Parathyroid adenoma (tissue), 2 donors: ENCODE data around the gene RPS10.
"Not testable (repeated sequence)": the region's sequence is repeated elsewhere in the genome, so short reads cannot be mapped to it uniquely, and the experiment has no call there.

Experiments
- H2AFZ ChIP-seq: fragments of 300-600 bp; sonication (generic); one replicate; pipeline ENCODE4 v1.7.0; 2017; ENCODE audit warnings: antibody characterized with exemption, mild to moderate bottlenecking
- H3K27ac ChIP-seq: fragments of 300-600 bp; sonication (generic); one replicate; pipeline ENCODE4 v1.7.0; 2017
- H3K27me3 ChIP-seq: fragments of 300-600 bp; sonication (generic); one replicate; pipeline ENCODE4 v1.7.0; 2017; ENCODE audit warnings: low read length; ENCODE audit not compliant: control insufficient read depth, insufficient read depth
- H3K36me3 ChIP-seq: fragments of 300-600 bp; sonication (generic); one replicate; pipeline ENCODE4 v1.7.0; 2017; ENCODE audit warnings: low read length; ENCODE audit not compliant: control insufficient read depth, insufficient read depth
- H3K4me1 ChIP-seq: fragments of 300-600 bp; sonication (generic); one replicate; pipeline ENCODE4 v1.7.0; 2017; ENCODE audit warnings: control low read depth
- H3K4me2 ChIP-seq: fragments of 300-600 bp; sonication (generic); one replicate; pipeline ENCODE4 v1.7.0; 2017; ENCODE audit warnings: low read length
- H3K4me3 ChIP-seq: fragments of 300-600 bp; sonication (generic); one replicate; pipeline ENCODE4 v1.7.0; 2017; ENCODE audit warnings: low read depth, low read length
- H3K79me2 ChIP-seq: fragments of 300-600 bp; sonication (generic); one replicate; pipeline ENCODE4 v1.7.0; 2017; ENCODE audit warnings: control low read depth
- H3K9ac ChIP-seq: fragments of 300-600 bp; sonication (generic); one replicate; pipeline ENCODE4 v1.7.0; 2017; ENCODE audit warnings: mild to moderate bottlenecking
- H3K9me3 ChIP-seq: fragments of 300-600 bp; sonication (generic); one replicate; pipeline ENCODE4 v1.7.0; 2017; ENCODE audit warnings: low read length; ENCODE audit not compliant: control insufficient read depth
- TF ChIP-seq, protein P1 (sequence below): fragments of 300-600 bp; sonication (generic); IDR thresholded peaks from one replicate; pipeline ENCODE4 v1.7.0; 2017; ENCODE audit warnings: antibody characterized with exemption, mild to moderate bottlenecking
- donor health status: primary hyperparathyroidism.

RPS10 gene

DNA sequence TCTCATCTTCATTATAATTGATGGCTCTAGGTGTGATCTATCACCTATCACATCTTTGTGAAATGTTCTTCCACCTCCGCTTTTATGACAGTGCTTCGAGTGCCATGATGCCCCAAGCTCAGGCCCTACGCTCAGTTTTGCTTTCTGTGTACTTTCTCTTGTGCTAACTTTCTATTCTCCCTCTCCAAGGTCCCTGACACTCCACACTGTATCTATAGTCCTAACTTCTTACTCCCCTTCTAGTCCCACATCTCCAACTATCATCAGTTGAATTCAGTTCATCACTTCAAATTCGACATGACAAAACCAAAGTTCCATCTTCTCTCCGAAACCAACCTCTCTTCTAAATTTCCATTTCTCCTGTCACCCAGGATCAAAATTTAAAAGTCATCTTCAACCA is 50.0 kb downstream of the RPS10 start:
- Histone ChIP-seq H3K9me3 (no peaks in the 10 kb centered on the region), H3K4me2 (no peak overlapping the region), H2AFZ (no peak overlapping the region), H3K36me3 (no peaks in the 10 kb centered on the region), H3K4me3 (no peak overlapping the region), H3K79me2 (peaks cover 44% of the 10 kb centered on the region), H3K27ac (no peak overlapping the region), H3K27me3 (no peaks in the 10 kb centered on the region), H3K4me1 (peaks cover 11% of the 10 kb centered on the region), H3K9ac (no peak overlapping the region)
- TF ChIP-seq, protein P1, sequence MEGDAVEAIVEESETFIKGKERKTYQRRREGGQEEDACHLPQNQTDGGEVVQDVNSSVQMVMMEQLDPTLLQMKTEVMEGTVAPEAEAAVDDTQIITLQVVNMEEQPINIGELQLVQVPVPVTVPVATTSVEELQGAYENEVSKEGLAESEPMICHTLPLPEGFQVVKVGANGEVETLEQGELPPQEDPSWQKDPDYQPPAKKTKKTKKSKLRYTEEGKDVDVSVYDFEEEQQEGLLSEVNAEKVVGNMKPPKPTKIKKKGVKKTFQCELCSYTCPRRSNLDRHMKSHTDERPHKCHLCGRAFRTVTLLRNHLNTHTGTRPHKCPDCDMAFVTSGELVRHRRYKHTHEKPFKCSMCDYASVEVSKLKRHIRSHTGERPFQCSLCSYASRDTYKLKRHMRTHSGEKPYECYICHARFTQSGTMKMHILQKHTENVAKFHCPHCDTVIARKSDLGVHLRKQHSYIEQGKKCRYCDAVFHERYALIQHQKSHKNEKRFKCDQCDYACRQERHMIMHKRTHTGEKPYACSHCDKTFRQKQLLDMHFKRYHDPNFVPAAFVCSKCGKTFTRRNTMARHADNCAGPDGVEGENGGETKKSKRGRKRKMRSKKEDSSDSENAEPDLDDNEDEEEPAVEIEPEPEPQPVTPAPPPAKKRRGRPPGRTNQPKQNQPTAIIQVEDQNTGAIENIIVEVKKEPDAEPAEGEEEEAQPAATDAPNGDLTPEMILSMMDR, result no peak

DNA sequence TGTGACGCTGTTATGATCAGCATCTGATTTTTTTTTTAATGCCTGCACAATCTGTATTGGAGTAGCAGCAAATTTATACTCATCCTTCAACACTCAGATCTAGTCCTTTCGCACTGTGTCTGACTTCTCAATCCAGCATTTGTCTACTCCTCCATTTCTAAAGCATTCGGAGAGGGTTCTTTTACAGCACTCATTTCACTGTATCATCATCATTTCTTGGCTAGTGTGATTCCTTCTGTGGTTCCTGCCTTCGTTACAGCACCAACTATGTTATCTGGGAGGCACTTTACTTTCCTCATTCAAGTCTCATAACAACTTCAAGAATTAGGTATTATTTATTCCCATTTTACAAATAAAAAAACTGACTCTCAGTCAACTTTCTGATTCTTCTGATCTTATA is 51.4 kb downstream of the RPS10 start:
- H3K27me3 ChIP-seq, result no peaks in the 10 kb centered on the region
- no peaks in the 10 kb centered on the region for H3K9me3 ChIP-seq
- no peak overlapping the region for H3K9ac ChIP-seq
- peak overlapping the region; percentile 33 for H3K4me2 ChIP-seq
- H3K4me3 ChIP-seq, result no peak overlapping the region
- H3K27ac ChIP-seq, result peak overlapping the region; percentile 29
- H3K4me1 ChIP-seq, result peaks cover 11% of the 10 kb centered on the region
- no peaks in the 10 kb centered on the region for H3K36me3 ChIP-seq
- TF ChIP-seq, protein P1, result no peak
- no peak overlapping the region for H2AFZ ChIP-seq
- peaks cover 43% of the 10 kb centered on the region for H3K79me2 ChIP-seq

DNA sequence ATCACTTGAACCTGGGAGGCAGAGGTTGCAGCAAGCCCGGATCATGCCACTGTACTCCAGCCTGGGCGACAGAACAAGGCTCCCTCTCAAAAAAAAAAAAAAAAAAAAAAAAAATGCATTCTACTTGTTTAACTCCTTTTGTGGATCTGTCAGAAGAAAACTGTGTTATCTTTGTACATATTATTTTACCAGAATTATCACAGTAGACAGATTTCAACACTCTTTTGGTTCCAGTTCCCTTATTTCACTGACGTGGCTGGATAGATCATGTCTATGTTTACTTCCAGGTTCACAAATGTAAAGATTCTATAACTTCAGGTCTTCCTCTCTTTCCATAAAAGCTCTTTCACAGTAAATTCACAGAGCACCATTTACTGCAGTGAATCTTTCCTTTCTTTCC is 51.8 kb downstream of the RPS10 start:
- peaks cover 41% of the 10 kb centered on the region for H3K79me2 ChIP-seq
- H3K9me3 ChIP-seq, result no peaks in the 10 kb centered on the region
- TF ChIP-seq, protein P1, result no peak
- no peak overlapping the region for H3K4me3 ChIP-seq
- H3K9ac ChIP-seq, result no peak overlapping the region
- H3K4me1 ChIP-seq, result peaks cover 11% of the 10 kb centered on the region
- H3K27ac ChIP-seq, result peak overlapping the region; percentile 29
- peak overlapping the region; percentile 33 for H3K4me2 ChIP-seq
- H3K27me3 ChIP-seq, result no peaks in the 10 kb centered on the region
- H2AFZ ChIP-seq, result no peak overlapping the region
- no peaks in the 10 kb centered on the region for H3K36me3 ChIP-seq

DNA sequence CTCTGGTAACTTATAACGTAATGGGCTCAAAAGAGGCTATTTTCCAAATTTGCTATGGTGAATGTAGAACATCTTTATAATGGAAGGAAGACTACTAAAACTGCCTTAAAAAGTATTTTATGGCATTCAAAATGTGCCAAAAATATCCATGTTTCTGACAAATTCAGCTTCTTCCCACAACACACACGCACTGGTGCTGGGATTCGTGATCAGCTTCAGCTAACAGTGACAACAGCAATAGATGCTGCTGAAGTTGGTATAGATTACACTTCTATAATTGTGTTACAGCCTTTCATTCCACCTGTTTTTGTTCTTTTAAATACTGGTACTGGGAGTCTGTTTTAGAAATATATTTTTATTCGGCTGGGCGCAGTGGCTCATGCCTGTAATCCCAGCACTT is 52.4 kb downstream of the RPS10 start:
- Histone ChIP-seq H2AFZ (no peak overlapping the region), H3K4me2 (no peak overlapping the region), H3K36me3 (no peaks in the 10 kb centered on the region), H3K4me1 (peaks cover 11% of the 10 kb centered on the region), H3K9me3 (no peaks in the 10 kb centered on the region), H3K27ac (no peak overlapping the region), H3K79me2 (peaks cover 41% of the 10 kb centered on the region), H3K9ac (no peak overlapping the region), H3K4me3 (no peak overlapping the region), H3K27me3 (no peaks in the 10 kb centered on the region)
- TF ChIP-seq, protein P1, result no peak

DNA sequence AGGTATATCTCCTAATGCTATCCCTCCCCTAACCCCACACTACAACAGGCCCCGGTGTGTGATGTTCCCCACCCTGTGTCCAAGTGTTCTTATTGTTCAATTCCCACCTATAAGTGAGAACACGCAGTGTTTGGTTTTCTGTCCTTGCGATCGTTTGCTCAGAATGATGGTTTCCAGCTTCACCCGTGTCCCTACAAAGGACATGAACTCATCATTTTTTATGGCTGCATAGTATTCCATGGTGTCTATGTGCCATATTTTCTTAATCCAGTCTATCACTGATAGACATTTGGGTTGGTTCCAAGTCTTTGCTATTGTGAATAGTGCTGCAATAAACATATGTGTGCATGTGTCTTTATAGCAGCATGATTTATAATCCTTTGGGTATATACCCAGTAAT is 54.0 kb downstream of the RPS10 start:
- not testable (repeated sequence) for H3K4me3 ChIP-seq, H3K9ac ChIP-seq, H3K36me3 ChIP-seq, H3K4me2 ChIP-seq, H3K27ac ChIP-seq, H3K27me3 ChIP-seq, H3K9me3 ChIP-seq, H2AFZ ChIP-seq
- Histone ChIP-seq H3K4me1 (peaks cover 10% of the 10 kb centered on the region), H3K79me2 (peaks cover 39% of the 10 kb centered on the region)
